GM23248 (cell line): Measurements from ENCODE around the gene PGAM4. TPM values are rescaled to one million over a fixed set of nuclear protein-coding genes. Genes with fewer than 3 reads are reported as not detected.
"Not testable (repeated sequence)": the region's sequence is repeated elsewhere in the genome, so short reads cannot be mapped to it uniquely, and the experiment has no call there.

ENCODE experiments used
- DNase-seq: peaks from one replicate; pipeline ENCODE4 v3.0.0-alpha.2; 2015
- H2AFZ ChIP-seq: fragments of 200-600 bp; sonication (generic); 2 replicates; pipeline ENCODE4 v1.6.1; 2016; ENCODE audit warnings: antibody characterized with exemption
- H3F3A ChIP-seq: fragments of 200-600 bp; sonication (generic); 2 replicates; pipeline ENCODE4 v1.6.1; 2016; ENCODE audit warnings: mild to moderate bottlenecking, antibody characterized with exemption, mixed run types; ENCODE audit not compliant: insufficient read depth
- H3K27ac ChIP-seq: fragments of 200-600 bp; sonication (generic); 2 replicates; pipeline ENCODE4 v1.5.1; 2016; ENCODE audit warnings: mild to moderate bottlenecking
- H3K27me3 ChIP-seq: fragments of 200-600 bp; sonication (generic); replicated peaks from 2 replicates; pipeline ENCODE4 v1.6.1; 2016; ENCODE audit warnings: mild to moderate bottlenecking; ENCODE audit not compliant: insufficient read depth
- H3K36me3 ChIP-seq: fragments of 200-600 bp; sonication (generic); 2 replicates; pipeline ENCODE4 v1.6.1; 2016; ENCODE audit warnings: low read depth, mild to moderate bottlenecking
- H3K4me1 ChIP-seq: fragments of 200-600 bp; sonication (generic); 2 replicates; pipeline ENCODE4 v1.6.1; 2016; ENCODE audit warnings: mild to moderate bottlenecking; ENCODE audit not compliant: insufficient read depth
- H3K4me2 ChIP-seq: fragments of 200-600 bp; sonication (generic); one replicate; pipeline ENCODE4 v1.6.1; 2016; ENCODE audit warnings: mild to moderate bottlenecking; ENCODE audit not compliant: unreplicated experiment
- H3K4me3 ChIP-seq: fragments of 200-600 bp; sonication (generic); 2 replicates; pipeline ENCODE4 v1.5.1; 2016; ENCODE audit warnings: mild to moderate bottlenecking
- H3K79me2 ChIP-seq: fragments of 200-600 bp; sonication (generic); 2 replicates; pipeline ENCODE4 v1.6.1; 2016; ENCODE audit warnings: mild to moderate bottlenecking; ENCODE audit not compliant: insufficient read depth
- H3K9ac ChIP-seq: fragments of 200-600 bp; sonication (generic); 2 replicates; pipeline ENCODE4 v1.6.1; 2016; ENCODE audit warnings: mild to moderate bottlenecking
- H3K9me2 ChIP-seq: fragments of 200-600 bp; sonication (generic); 2 replicates; pipeline ENCODE4 v1.6.1; 2016; ENCODE audit warnings: mixed run types, mild to moderate bottlenecking, moderate library complexity; ENCODE audit not compliant: insufficient read depth
- H3K9me3 ChIP-seq: fragments of 200-600 bp; sonication (generic); one replicate; pipeline ENCODE4 v1.6.1; 2017; ENCODE audit warnings: low read depth
- H4K20me1 ChIP-seq: fragments of 200-600 bp; sonication (generic); 2 replicates; pipeline ENCODE4 v1.6.0; 2016; ENCODE audit not compliant: insufficient read depth
- EZH2 ChIP-seq: fragments of 200-600 bp; sonication (generic); IDR thresholded peaks from 2 replicates; pipeline ENCODE4 v1.6.1; 2018; ENCODE audit warnings: antibody characterized with exemption, mild to moderate bottlenecking; ENCODE audit not compliant: insufficient read depth, poor library complexity, severe bottlenecking
- EZH2phosphoT487 ChIP-seq: fragments of 200-600 bp; sonication (generic); IDR thresholded peaks from 2 replicates; pipeline ENCODE4 v1.6.1; 2018; ENCODE audit warnings: antibody characterized with exemption, moderate library complexity, mild to moderate bottlenecking, low read depth; ENCODE audit not compliant: insufficient read depth
- WGBS, 2 experiments: methylation state at CpG; one replicate each; pipeline ENCODE4 v1.1.6; 2015 to 2017; ENCODE audit warnings: low lambda C conversion rate in 2 of 2, low coverage in 1 of 2; ENCODE audit errors: missing lambda C conversion rate in 2 of 2; 5-methylcytosine and 5-hydroxymethylcytosine counted together
- in situ Hi-C: fragments of 300-500 bp; cut with MboI; formaldehyde crosslinking; loops from 2 replicates; pipeline ENCODE4 v1.15.0; 2020
- polyA plus RNA-seq: library from polyadenylated mRNA; unstranded; fragments of >200 nt; fragmentation: Nextera tagmentation; extraction: Ambion mirVana; gene quantifications from 2 replicates; pipeline ENCODE4 v1.2.1, GENCODE V29; 2016
- total RNA-seq: library from RNA; depleted of rRNA; stranded (reverse); fragments of >200 nt; shearing (Covaris generic); gene quantifications from 2 replicates; pipeline ENCODE4 v1.2.3, GENCODE V29; 2014

PGAM4 gene
- total and polyA plus RNA-seq, 2 experiments from 2014 or later: not detected

DNA sequence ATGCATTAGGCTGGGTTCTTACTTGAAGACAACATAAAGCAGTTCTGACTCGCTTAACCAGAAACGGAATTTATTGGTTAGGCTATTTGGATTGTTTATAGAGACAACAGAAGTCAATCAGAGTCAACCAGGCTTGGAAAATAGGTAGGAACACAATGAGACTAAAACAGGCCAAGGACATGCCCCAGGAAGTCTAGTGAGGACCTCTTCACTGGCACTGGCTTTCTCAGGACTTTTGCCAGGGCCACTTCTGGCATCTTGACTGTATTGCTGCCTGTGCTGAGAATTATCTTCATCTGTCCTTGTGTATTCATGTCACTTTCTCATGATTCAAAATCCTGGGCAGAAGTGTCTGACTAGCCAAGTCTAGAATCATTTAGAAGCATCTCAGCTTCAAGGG lies 19.6 kb downstream of the PGAM4 start:
- Histone ChIP-seq H2AFZ (no peak overlapping the region), H3K27me3 (no peaks in the 10 kb centered on the region), H3K9me2 (no peaks in the 10 kb centered on the region), H3K36me3 (no peaks in the 10 kb centered on the region), H3K79me2 (no peaks in the 10 kb centered on the region), H3F3A (no peaks in the 10 kb centered on the region), H3K4me2 (no peak overlapping the region), H3K9me3 (no peaks in the 10 kb centered on the region), H4K20me1 (peaks cover 4% of the 10 kb centered on the region; the same call in 1 of the 2 replicates), H3K4me3 (no peak overlapping the region), H3K4me1 (no peaks in the 10 kb centered on the region), H3K9ac (no peak overlapping the region), H3K27ac (no peak overlapping the region)
- DNase-seq: no peak
- in situ Hi-C loops: no loop called here
- 32 to 41% methylated on average over 2 of the region's 2 CpGs for WGBS, 2 experiments
- TF ChIP-seq EZH2phosphoT487: no peak

DNA sequence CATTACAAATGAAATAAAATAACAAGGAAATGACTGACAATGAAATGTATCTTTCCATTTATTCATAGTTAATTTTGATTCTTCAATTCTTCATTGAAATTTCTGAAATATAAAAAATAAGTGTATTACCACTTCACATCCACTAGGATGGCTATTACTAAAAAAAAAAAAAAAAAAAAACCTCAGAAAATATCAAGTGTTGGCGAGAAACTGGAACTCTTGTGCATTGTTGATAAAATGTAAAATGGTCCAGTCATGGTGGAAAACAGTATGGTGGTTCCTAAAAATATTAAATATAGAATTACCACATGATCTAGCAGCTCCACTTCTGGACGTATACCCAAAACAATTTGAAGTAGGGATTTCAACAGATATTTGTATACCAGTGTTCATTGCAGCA lies 22.9 kb downstream of the PGAM4 start:
- Histone ChIP-seq H3K4me3 (no peak overlapping the region), H3K79me2 (no peaks in the 10 kb centered on the region), H3K27ac (no peak overlapping the region), H3K9me3 (no peaks in the 10 kb centered on the region), H2AFZ (no peak overlapping the region), H3F3A (no peaks in the 10 kb centered on the region), H3K4me2 (no peak overlapping the region), H3K4me1 (no peaks in the 10 kb centered on the region), H3K9me2 (no peaks in the 10 kb centered on the region), H3K27me3 (no peaks in the 10 kb centered on the region), H4K20me1 (no peaks in the 10 kb centered on the region), H3K36me3 (no peaks in the 10 kb centered on the region), H3K9ac (no peak overlapping the region)
- 97 to 98% methylated on average over 2 of the region's 2 CpGs for WGBS, 2 experiments
- no peak for DNase-seq
- in situ Hi-C loops: no loop called here
- no peak for TF ChIP-seq EZH2phosphoT487
- TF ChIP-seq EZH2: no peak

DNA sequence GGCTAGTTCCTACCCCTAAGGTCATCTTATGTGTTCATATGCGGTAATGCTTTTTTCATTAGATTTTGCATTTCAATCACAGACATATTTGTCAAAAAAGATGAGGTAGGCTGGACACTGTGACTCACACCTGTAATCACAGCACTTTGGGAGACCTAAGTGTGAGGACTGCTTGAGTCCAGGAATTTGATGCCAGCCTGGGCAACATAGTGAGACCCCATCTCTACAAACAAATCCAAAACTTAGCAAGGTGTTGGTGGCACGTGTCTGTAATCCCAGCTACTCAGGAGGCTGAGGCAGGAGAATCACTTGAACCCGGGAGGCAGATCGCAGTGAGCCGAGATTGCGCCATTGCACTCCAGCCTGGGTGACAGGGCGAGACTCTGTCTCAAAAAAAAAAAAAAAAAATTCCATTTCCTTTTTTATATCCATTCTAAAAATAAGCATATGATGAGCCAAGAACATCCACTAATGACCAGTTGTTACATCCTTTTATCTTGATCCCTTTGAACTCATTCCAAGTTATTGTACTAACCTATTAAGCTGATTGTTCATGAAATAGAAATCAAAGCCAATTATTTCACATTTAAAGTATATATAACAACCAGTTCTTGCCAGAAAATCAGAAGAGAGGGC lies 23.4 kb downstream of the PGAM4 start:
- in situ Hi-C loops: no loop called here
- no peak overlapping the region for H3K9ac ChIP-seq
- H3K27ac ChIP-seq: no peak overlapping the region
- DNase-seq: no peak
- WGBS, 2 experiments: 97 to 100% methylated on average over 2 to 7 of the region's 7 CpGs
- no peak overlapping the region for H2AFZ ChIP-seq
- no peaks in the 10 kb centered on the region for H3F3A ChIP-seq
- no peaks in the 10 kb centered on the region for H3K9me3 ChIP-seq
- no peaks in the 10 kb centered on the region for H3K4me1 ChIP-seq
- TF ChIP-seq EZH2phosphoT487 (no peak), EZH2 (no peak)
- H3K27me3 ChIP-seq: no peaks in the 10 kb centered on the region
- H3K36me3 ChIP-seq: no peaks in the 10 kb centered on the region
- no peak overlapping the region for H3K4me3 ChIP-seq
- H3K79me2 ChIP-seq: no peaks in the 10 kb centered on the region
- H3K4me2 ChIP-seq: no peak overlapping the region
- H3K9me2 ChIP-seq: no peaks in the 10 kb centered on the region
- H4K20me1 ChIP-seq: no peaks in the 10 kb centered on the region

DNA sequence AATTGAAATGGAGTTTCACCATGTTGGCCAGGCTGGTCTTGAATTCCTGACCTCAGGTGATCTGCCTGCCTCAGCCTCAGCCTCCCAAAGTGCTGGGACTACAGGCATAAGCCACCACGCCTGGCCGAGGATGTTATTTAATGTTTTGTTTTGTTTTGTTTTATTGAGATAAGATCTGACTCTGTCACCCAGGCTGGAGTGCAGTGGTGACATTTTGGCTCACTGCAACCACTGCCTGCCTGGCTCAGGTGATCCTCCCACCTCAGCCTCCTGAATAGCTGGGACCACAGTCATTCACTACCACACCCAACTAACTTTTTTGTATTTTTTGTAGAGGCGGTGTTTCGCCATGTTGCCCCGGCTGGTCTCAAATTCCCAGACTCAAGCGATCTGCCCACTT lies 24.4 kb downstream of the PGAM4 start:
- H3K27me3 ChIP-seq, H2AFZ ChIP-seq, H3K4me2 ChIP-seq, H3K9me3 ChIP-seq, H3K4me3 ChIP-seq, H3F3A ChIP-seq, H3K9ac ChIP-seq, H3K4me1 ChIP-seq, H3K36me3 ChIP-seq, H4K20me1 ChIP-seq, in situ Hi-C loops, H3K79me2 ChIP-seq, H3K9me2 ChIP-seq, DNase-seq, H3K27ac ChIP-seq: not testable (repeated sequence)
- 90 to 97% methylated on average over 6 of the region's 6 CpGs for WGBS, 2 experiments

DNA sequence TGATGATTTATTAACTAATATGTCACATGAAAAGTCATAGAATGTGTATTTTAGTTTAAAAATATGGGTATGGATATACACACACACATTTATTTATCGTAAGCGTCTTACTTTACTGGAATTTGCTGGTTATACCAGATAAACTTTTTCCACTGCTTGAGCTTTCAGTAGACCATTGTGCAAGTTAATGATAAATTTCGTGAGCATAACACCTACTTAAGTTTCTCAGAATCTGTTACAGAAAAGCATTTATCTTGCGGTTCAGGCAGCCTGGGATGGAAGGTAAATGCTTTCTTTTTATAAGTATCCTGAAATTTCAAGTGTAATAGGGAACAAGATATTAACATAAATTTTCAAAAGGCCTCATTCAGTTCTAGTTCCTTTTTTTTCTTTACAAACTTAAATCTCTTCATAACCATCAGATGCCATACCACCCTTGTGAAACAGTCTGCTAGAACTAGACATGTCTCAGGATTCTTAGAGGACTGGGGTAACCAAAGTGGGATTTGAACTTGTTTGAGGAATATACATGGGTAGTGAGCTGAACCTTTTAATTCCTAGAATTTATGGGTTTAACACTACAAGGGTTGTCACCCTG lies 31.3 kb downstream of the PGAM4 start:
- H3K9me2 ChIP-seq: no peaks in the 10 kb centered on the region
- no peaks in the 10 kb centered on the region for H3K79me2 ChIP-seq
- no peaks in the 10 kb centered on the region for H3F3A ChIP-seq
- 78 to 89% methylated on average over 4 of the region's 4 CpGs for WGBS, 2 experiments
- H3K27ac ChIP-seq: no peak overlapping the region
- no peak overlapping the region for H3K4me3 ChIP-seq
- no peak overlapping the region for H3K9ac ChIP-seq
- DNase-seq: no peak
- no peak overlapping the region for H3K4me2 ChIP-seq
- no peak for TF ChIP-seq EZH2phosphoT487
- no peak for TF ChIP-seq EZH2
- H3K4me1 ChIP-seq: no peaks in the 10 kb centered on the region
- no peaks in the 10 kb centered on the region for H3K27me3 ChIP-seq
- H3K9me3 ChIP-seq: no peaks in the 10 kb centered on the region
- in situ Hi-C loops: no loop called here
- H2AFZ ChIP-seq: no peak overlapping the region
- no peaks in the 10 kb centered on the region for H3K36me3 ChIP-seq
- H4K20me1 ChIP-seq: no peaks in the 10 kb centered on the region
